8988T (cell line): ENCODE results near the gene COX7B2.

Experiments
- DNase-seq: peaks from one replicate; pipeline ENCODE4 v3.0.0; 2011

The COX7B2 gene

GRCh38 chr4:46909078-46909477 is at the start of gene COX7B2:
TSS of gene COX7B2 (minus strand) at chr4:46909245. CDS start at chr4:46735192, 174,053 bp downstream.
- DNase-seq: no peak

- DNase-seq: no peak
These were observed 47.4 kb upstream of the COX7B2 start for GRCh38 chr4:46956451-46956850.

- DNase-seq: no peak
These were observed 46.6 kb upstream of the COX7B2 start for GRCh38 chr4:46955601-46956000.

- DNase-seq: no peak
These were observed 45.6 kb upstream of the COX7B2 start for GRCh38 chr4:46954643-46955042.

GRCh38 chr4:46953564-46953963 is 44.5 kb upstream of the COX7B2 start:
- no peak for DNase-seq

- DNase-seq: no peak
These were observed 43.4 kb upstream of the COX7B2 start for GRCh38 chr4:46952451-46952850.

- no peak for DNase-seq
These were observed 41.8 kb upstream of the COX7B2 start for GRCh38 chr4:46950826-46951225.

- DNase-seq: no peak
These were observed 40.8 kb upstream of the COX7B2 start for GRCh38 chr4:46949822-46950221.

- DNase-seq: no peak
These were observed 38.5 kb upstream of the COX7B2 start for GRCh38 chr4:46947541-46947940.

- no peak for DNase-seq
These were observed 38.0 kb upstream of the COX7B2 start for GRCh38 chr4:46946919-46947536.

GRCh38 chr4:46945062-46945461 is 36.0 kb upstream of the COX7B2 start:
- no peak for DNase-seq

GRCh38 chr4:46944345-46944744 is 35.3 kb upstream of the COX7B2 start:
- DNase-seq: no peak

GRCh38 chr4:46937493-46937892 is 28.4 kb upstream of the COX7B2 start:
- DNase-seq: no peak

- no peak for DNase-seq
These were observed 25.7 kb upstream of the COX7B2 start for GRCh38 chr4:46934726-46935125.

- no peak for DNase-seq
These were observed 24.6 kb upstream of the COX7B2 start for GRCh38 chr4:46933686-46934085.

GRCh38 chr4:46931981-46932380 is 22.9 kb upstream of the COX7B2 start:
- DNase-seq: no peak

- no peak for DNase-seq
These were observed 21.8 kb upstream of the COX7B2 start for GRCh38 chr4:46930891-46931290.

GRCh38 chr4:46927201-46927600 is 18.2 kb upstream of the COX7B2 start:
- DNase-seq: no peak

GRCh38 chr4:46924789-46925529 is 15.9 kb upstream of the COX7B2 start:
- no peak for DNase-seq

- no peak for DNase-seq
These were observed 13.2 kb upstream of the COX7B2 start for GRCh38 chr4:46922205-46922604.

GRCh38 chr4:46908148-46908547 is 897 bp downstream of the COX7B2 start:
- DNase-seq: no peak

GRCh38 chr4:46900082-46900481 is 9.0 kb downstream of the COX7B2 start:
- DNase-seq: no peak

- no peak for DNase-seq
These were observed 14.2 kb downstream of the COX7B2 start for GRCh38 chr4:46894826-46895225.

- DNase-seq: no peak
These were observed 19.0 kb downstream of the COX7B2 start for GRCh38 chr4:46890056-46890455.

GRCh38 chr4:46889410-46889809 is 19.6 kb downstream of the COX7B2 start:
- DNase-seq: no peak
